Measurements from ENCODE around the gene AGPS. TPM values are rescaled to one million over a fixed set of nuclear protein-coding genes. Genes with fewer than 3 reads are reported as not detected.

The AGPS gene
- polyA plus RNA-seq, 1 of the 3 experiments (the other 2 are of a cell fraction), result 10.9 TPM

DNA sequence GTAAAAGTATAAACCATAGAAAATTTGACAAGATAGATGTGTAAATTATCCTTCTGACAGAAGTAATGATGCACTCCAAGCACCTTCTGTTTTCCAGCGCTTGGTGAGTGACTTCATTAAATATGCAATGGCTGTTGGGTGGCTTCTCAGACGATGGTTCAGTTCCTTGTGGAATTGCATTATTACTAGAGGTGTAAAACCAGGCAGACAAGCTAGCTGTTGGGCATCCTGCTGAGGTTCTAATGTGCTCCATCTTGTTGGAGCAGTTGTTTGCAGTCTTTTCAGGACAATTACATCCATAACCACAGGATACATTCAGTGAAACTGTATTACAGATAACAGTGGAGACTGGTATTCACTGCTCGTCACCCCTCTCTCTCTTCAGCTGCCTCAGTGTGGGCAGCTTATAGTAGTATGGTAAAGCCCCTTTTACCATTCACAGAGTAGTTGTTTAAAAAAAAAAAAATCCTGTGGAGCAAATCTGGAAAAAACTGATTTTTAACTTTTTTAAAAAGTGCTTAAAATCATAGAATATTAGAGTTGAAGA is 143.5 kb downstream of the AGPS start:
- DNase-seq, result no peak
- Histone ChIP-seq H3K4me1 (ENCODE audit: control insufficient read depth in 1 of 2, insufficient read depth in 2 of 2, low read depth in 1 of 2, low read length in 1 of 2) (peaks cover 0 to 2% of the 10 kb centered on the region in 2 experiments; a peak in 2 of 4 replicates), H3K9me2 (no peaks in the 10 kb centered on the region), H3K36me3 (replicated peaks in 1 of 2; ENCODE audit: control insufficient read depth in 1 of 2, insufficient read depth in 2 of 2, low read length in 1 of 2) (peaks cover 16 to 17% of the 10 kb centered on the region in 2 experiments), H3K27ac (ENCODE audit: low read depth in 2 of 2, low read length in 1 of 2) (peak overlapping the region in 1 of 2 experiments; percentile 36; a peak in 1 of 4 replicates), H3F3A (replicated peaks; ENCODE audit: insufficient read depth) (no peaks in the 10 kb centered on the region), H3K79me2 (ENCODE audit: insufficient read depth) (no peaks in the 10 kb centered on the region), H3K9ac (no peak overlapping the region), H4K20me1 (ENCODE audit: insufficient read depth) (no peaks in the 10 kb centered on the region), H3K4me2 (no peak overlapping the region), H3K9me3 (no peaks in the 10 kb centered on the region), H3K27me3 (ENCODE audit: insufficient read depth) (no peaks in the 10 kb centered on the region), H3K4me3 (ENCODE audit: low read depth in 2 of 2, low read length in 1 of 2) (no peak overlapping the region), H2AFZ (ENCODE audit: low read depth) (no peak overlapping the region)
- TF ChIP-seq MXI1 (IDR thresholded peaks at IDR 0.05; ENCODE audit: low read depth, low read length) (no peak), RFX5 (IDR thresholded peaks at IDR 0.05; ENCODE audit: low read length) (no peak), RAD21 (IDR thresholded peaks at IDR 0.05; ENCODE audit: low read length) (no peak), POLR2AphosphoS5 (IDR thresholded peaks at IDR 0.05; ENCODE audit: low read depth, low read length) (no peak), YY1 (IDR thresholded peaks at IDR 0.05; ENCODE audit: low read depth) (no peak), NRF1 (IDR thresholded peaks at IDR 0.05; ENCODE audit: low read depth, low read length) (no peak), GABPA (IDR thresholded peaks at IDR 0.05; ENCODE audit: low read depth) (no peak)
- TF ChIP-seq, protein P1, sequence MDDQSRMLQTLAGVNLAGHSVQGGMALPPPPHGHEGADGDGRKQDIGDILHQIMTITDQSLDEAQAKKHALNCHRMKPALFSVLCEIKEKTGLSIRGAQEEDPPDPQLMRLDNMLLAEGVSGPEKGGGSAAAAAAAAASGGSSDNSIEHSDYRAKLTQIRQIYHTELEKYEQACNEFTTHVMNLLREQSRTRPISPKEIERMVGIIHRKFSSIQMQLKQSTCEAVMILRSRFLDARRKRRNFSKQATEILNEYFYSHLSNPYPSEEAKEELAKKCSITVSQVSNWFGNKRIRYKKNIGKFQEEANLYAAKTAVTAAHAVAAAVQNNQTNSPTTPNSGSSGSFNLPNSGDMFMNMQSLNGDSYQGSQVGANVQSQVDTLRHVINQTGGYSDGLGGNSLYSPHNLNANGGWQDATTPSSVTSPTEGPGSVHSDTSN (IDR thresholded peaks at IDR 0.05), result no peak
- TF ChIP-seq, protein P2, sequence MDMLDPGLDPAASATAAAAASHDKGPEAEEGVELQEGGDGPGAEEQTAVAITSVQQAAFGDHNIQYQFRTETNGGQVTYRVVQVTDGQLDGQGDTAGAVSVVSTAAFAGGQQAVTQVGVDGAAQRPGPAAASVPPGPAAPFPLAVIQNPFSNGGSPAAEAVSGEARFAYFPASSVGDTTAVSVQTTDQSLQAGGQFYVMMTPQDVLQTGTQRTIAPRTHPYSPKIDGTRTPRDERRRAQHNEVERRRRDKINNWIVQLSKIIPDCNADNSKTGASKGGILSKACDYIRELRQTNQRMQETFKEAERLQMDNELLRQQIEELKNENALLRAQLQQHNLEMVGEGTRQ (IDR thresholded peaks at IDR 0.05; ENCODE audit: borderline replicate concordance, low read depth, low read length), result no peak
- TF ChIP-seq, protein P3, sequence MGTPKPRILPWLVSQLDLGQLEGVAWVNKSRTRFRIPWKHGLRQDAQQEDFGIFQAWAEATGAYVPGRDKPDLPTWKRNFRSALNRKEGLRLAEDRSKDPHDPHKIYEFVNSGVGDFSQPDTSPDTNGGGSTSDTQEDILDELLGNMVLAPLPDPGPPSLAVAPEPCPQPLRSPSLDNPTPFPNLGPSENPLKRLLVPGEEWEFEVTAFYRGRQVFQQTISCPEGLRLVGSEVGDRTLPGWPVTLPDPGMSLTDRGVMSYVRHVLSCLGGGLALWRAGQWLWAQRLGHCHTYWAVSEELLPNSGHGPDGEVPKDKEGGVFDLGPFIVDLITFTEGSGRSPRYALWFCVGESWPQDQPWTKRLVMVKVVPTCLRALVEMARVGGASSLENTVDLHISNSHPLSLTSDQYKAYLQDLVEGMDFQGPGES (IDR thresholded peaks at IDR 0.05; ENCODE audit: low read depth, low read length), result no peak
- TF ChIP-seq, protein P4, sequence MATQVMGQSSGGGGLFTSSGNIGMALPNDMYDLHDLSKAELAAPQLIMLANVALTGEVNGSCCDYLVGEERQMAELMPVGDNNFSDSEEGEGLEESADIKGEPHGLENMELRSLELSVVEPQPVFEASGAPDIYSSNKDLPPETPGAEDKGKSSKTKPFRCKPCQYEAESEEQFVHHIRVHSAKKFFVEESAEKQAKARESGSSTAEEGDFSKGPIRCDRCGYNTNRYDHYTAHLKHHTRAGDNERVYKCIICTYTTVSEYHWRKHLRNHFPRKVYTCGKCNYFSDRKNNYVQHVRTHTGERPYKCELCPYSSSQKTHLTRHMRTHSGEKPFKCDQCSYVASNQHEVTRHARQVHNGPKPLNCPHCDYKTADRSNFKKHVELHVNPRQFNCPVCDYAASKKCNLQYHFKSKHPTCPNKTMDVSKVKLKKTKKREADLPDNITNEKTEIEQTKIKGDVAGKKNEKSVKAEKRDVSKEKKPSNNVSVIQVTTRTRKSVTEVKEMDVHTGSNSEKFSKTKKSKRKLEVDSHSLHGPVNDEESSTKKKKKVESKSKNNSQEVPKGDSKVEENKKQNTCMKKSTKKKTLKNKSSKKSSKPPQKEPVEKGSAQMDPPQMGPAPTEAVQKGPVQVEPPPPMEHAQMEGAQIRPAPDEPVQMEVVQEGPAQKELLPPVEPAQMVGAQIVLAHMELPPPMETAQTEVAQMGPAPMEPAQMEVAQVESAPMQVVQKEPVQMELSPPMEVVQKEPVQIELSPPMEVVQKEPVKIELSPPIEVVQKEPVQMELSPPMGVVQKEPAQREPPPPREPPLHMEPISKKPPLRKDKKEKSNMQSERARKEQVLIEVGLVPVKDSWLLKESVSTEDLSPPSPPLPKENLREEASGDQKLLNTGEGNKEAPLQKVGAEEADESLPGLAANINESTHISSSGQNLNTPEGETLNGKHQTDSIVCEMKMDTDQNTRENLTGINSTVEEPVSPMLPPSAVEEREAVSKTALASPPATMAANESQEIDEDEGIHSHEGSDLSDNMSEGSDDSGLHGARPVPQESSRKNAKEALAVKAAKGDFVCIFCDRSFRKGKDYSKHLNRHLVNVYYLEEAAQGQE (IDR thresholded peaks at IDR 0.05; ENCODE audit: low read depth, low read length), result no peak
- CTCF ChIA-PET, result interaction anchor here (1.0 to 2.8 kb wide), 2 partner anchors 10 to 47 kb away, joined by 3 to 13 read pairs; no protein-coding TSS in a partner anchor
- WGBS (ENCODE audit: low lambda C conversion rate), result 98% methylated on average over 3 of the region's 3 CpGs
- POLR2A ChIA-PET, result no interaction called here

All from SK-N-SH (cell line).